Iris pigment epithelial cell (primary cell): ENCODE measurements around the gene RASSF4.

Source experiments
- DNase-seq: peaks from one replicate; pipeline ENCODE4 v3.0.0-alpha.2; 2011; ENCODE audit warnings: low read depth

Gene RASSF4

DNA sequence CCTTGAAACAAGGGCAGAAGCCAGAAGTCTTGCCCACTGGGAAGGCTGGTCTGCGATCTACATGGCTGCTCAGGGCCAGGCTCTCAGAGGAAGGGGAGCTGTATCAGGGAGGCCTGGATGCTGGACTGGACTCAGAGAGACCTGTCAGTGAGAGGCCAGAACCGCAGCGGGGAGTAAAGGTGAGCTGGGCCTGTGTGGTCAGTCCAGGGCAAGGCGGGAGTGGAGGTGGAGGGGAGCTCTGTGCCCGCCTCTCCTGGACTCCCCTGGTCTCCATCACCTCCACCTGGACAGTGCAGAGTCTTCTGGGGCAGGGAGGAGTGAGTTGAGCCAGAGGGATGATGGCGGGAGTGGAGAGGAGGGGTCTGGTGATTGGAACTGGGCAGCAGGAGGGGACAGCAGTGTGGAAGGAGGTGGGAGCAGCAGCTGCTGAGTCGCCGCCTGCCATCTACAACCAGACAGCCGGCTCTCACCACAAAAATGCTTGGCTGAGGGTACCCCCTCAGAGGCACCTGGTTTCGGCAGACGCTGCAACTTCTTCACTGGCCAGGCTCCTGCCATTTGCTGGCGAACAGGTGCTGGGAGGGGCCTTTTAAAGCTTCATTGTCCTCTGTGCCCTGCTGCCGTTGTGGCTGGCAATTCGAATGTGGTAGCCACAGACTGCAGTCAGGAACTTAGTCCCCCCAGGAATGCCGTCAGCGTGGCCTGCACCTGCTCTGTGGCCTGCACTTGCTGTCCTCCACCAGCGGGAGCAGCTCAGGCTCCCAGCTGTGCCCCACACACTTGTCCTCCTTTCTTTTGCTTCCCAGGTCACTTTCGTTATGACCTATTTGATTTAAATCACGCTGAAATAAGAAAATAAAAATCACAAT, 3.5 kb downstream of the RASSF4 start:
- no peak for DNase-seq

DNA sequence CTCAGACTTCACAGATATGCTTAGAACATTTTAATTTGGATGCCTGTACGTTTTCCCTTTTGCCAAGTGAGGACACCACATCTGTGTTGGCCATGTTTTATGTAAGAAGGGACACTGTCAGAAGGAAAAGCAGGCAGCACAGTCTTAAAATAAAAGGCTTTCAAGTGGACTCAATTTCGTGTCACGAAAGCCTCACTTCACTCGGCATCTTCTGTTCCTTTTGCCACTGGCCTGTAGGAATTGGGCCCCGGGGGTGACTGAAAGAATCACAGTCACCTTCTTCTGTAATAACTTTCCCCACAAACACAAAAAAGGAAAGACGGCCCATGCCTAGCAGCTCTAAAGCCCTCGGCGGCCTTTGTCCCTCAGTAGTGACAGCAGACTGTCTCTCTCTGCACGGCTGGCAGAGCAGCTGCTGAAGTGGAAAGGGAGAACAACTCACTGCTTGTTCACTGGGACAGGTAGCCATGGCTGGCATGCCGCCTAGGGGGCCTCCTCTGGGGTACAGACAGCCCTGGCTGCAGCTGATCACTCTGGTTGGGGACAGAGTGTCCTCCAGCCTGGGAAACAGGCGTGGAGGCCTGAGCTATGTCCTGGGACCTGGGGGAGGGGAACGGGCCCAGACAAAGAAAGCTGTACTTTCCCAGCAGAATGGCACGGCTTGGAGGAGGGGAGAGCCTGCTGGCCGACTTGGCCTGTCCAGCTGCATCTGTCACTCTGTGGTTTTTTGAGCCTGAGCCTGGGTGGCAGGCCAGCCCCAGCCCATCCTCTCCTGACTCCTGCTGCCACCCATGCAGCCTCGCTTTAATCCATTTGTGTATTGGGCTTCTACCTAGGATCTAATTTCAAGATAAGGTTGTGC, 4.4 kb downstream of the RASSF4 start:
- DNase-seq: no peak

DNA sequence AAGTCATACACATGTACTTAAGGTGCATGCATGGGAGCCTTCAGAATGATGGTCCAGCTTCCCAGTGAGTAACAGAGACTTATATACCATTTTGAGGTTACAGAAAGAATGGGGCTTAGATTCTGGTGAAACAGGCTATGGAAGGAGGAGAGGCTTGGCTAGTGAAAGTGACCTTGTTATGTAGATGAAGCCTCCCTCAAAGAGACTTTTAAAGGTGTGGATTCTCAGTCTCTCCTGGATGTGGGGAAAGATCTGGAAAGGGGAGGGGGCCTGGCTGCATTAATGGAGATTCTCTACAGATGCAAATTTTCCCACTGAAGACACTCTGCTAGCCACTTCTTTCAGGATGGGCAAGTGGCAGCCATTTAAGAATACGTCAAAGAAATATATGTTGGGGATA, 5.5 kb downstream of the RASSF4 start:
- no peak for DNase-seq

DNA sequence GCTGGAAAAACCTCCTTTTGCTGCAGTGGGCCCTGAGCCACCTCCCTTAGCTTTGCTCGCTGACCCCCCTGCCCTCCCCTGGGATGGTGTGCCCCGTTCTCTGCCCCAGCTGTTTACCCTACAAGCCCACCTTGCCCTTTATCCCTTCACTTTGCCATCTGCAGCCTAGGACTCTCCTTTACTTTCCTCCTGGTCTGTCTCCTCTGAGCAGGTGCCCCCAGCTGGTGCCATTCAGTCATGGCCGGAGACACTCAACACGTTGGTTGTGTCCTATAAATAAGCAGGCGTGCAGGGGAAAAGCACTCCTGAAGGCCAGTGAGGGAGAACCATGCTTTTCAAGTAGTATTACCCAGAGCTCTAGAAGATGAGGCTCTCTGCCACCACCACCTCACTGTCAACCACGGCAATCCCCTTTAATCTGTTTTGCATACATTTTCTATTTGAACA, 6.1 kb downstream of the RASSF4 start:
- DNase-seq: no peak

DNA sequence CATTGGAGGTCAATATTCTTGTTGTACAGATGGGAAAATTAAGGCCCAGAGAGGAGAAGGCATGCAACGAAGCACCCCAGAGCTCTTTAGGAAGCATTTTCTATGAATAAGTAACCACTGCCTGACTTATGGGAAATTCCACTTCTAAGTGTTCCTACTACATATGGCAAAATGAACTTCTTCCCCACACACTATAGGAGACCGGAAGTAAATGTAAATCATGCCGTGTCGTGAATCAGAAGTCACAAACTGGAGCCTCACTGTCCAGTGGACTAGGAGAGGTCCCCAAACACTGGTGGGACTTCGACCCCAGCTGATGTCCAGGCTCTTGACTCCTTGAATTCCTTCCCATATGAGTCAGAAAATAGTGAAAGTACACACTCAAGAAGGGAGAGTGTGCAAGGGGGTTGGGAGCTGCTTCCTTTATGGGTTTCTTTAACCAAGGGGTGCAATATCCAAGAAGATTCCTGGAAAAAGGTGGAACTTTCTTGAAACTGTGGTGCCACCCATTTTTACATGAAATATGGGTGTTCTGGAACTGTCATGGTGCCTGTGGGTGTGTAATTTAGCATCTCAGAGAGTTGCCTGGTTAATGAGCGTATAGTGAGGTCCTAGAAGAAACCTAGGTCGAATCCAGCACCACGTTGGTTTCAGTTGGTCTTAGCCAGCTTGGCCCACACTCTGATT, 6.7 kb downstream of the RASSF4 start:
- no peak for DNase-seq

DNA sequence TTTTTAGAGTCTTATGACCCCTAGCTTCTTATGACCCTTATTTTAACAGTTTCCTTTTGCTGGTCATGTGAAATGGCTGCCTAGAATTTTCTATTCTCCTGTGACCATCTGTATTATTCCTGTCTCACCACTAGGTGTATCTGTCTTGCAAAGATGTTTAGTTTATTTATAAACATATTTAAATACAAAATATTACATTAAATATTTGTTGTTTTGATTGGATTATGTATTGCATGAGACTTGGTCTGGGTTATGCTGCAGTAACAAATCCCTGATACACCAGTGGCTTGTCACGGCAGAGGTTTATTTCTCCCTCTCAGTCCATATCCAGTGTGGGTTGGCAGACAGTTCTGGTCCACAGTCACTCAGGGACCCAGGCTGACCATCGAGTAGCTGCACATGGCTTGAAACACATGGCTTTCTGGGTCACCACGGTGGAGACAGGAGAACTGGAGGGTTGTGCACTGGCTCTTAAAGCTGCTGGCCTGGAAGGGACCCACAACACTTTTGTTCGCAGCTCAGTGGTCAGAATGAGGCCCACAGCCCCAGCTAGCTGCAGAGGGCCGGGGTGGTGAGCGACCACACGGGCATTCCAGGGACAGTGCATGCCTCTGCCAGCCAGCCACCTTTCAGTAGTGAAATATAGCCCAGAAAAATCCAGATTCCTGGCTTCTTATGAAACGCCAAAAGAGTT, 7.4 kb downstream of the RASSF4 start:
- no peak for DNase-seq

DNA sequence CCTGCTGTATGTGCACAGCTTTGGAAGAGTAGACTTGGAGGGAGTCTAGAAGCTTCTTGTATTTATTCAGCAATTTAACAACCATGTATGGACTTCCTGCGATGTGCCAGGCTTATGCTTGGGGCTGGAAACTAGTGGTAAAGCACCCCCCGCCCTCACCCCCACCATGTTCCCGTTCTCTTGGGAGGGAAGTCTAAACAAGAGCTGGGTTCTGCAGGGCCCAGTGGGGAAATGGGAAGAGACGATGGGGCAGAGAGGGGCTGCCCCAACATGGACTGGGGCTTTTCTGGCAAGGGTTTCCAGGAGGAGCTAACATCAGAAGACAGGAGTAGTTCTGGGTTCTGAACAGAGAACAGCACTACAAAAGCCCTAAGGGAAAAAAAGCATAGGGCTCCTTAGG, 8.0 kb downstream of the RASSF4 start:
- DNase-seq: no peak

DNA sequence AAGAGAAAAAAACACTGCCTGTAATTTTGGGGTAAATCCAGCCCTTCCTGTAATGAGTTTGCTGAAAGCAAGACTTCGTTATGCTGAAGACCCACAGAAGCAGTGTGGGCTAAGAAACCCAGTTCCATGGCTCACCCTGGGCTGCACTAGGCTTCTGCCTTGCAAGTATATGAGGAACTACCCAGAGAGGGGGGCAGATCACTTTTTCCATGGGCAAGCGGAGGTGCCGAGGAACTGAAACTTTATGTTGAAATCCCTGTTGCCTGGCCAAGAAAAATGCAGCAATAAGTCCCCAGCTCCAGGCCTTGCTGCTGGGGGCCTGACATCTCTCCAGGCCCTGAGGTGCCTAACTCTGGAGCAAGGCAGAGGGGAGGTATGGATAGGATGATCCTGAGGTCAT, 8.5 kb downstream of the RASSF4 start:
- peak; percentile 79 for DNase-seq

DNA sequence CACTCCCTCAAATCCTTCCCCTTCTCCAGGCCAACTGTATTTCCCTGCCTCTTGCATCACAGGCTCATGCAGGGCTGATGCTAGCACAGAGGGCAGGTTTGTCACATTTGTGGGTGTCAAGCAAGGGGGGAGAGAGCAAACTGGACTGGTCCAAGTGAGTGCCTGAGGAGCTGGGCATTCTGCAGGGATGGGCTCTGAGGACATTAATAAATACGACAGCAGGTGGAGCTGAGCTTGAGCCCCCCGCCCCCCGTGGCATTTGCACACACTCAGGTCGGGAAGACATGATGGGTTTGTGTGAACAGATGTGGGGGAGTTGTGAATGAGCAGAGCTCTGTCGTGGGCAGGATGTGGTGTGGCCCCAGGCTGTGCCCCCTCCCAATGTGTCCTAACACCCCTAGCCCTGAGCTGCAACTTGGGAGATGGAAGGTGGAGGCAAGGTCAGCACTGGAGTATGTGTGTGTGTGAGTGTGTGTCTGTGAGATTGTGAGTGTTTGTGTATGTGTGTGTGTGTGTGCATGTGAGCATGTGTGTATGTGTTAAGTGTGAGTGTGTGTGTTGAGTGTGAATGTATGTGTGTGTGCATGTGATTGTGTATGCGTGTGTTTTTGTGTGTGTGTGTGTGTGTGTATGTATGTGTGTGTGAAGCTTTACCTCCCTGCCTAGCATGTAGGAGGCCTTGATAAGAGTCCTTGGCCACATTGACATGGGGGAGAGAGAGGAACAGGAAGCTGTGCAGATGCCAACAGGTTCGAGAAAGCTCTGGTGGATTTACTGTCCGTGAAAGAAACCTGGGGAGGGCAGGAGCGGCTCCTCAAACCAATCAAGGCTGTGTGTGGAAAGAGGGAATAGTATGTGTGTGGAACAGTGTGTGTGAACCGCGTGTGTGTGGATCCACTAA, 9.1 kb downstream of the RASSF4 start:
- DNase-seq: no peak

DNA sequence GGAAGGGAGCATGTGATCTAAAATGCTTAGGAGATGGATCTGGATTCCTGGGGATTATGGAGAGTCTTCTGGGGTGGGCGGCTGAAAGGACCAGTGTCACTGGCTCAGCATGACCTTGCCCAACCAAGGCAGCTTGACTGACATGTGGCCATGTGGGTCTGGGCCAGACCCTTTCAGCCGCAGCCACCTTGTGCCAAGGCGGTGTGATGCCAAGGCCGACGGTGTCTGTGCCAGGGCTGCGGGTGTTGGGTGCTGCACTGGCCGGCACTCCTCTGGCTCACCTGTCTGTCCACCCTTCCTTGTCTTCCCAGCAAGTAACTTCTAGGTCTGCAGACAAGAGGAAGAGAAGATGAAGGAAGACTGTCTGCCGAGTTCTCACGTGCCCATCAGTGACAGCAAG, 10.3 kb downstream of the RASSF4 start:
- no peak for DNase-seq

DNA sequence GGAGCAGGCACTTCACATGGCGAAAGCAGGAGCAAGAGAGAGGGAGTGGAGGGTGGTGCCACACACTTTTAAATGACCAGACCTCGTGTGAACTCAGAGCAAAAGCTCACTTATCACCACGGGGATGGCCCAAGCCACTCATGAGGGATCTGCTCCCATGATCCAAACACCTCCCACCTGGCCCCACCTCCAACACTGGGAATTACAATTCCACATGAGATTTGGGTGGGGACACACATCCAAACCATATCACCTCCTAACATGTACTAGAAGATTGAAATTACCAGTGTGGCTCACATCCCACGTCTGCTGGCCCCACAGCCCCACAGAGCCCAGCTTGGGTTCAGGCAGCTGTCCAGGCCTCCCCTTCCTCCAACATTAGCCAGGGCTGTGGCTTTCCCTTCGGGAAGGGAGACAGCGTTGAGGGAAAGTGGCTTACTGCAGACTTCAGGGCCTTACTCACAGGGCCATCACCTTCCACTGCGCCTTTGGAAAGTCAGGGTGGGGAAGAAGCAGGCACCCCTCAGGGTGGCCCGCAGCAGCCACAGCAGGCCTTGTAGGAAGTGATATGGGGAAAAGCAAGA, 11.3 kb downstream of the RASSF4 start:
- no peak for DNase-seq

DNA sequence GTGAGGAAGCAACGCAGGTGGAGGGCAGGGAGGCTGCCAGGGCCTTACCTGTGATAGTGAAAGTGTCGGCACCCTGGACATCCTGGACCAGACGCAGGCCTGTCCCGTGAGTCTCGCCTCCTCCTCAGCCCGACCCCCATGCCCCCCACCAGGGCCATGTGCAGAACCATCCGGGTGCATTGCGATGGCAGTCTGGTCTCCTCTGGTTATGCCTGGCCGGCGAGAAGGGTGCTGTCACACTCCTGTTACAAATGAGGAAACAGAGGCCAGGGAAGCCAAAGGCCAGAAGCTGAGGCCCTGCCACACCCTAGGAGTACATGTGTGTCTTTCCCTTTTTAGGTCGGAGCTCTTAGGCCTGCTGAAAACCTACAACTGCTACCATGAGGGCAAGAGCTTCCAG, 11.8 kb downstream of the RASSF4 start:
- no peak for DNase-seq

DNA sequence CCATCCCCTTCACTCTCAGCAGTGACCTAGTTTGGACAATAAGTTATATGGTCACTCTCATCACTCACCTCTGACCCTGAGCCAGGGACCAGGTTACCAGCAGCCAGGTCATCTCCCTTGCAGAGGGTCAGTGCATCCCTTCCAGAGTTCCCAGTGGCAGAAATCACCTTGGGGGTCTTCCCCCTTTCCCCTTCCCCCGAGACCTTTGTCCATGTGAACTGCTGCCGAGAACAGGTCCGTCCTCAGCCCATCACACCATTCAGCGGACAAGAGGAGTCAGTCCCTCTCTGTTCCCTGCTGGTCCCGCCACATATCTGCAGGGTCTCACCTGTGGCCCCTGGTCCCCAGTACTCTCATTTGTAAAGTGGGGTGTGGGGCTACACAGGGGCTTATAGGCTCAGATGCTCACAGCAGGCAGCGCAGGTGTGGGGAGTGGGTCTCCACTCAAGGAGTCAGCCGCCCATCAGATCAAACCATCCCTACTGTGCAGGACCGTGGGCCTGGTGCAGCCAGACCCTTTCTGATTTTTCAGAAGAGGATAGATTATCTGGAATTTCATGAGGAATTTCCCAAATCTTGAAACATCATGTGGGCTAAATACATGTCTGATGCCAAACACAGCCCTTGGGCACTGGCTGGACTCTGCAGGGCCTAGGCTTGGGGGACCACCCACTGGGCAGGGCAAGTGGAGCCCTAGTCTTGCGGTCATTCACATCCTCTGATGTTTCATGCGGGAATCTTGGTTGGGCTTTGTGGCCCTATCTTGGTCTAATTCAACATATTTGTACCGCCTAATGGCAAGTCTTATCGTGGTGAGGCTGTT, 12.5 kb downstream of the RASSF4 start:
- no peak for DNase-seq

DNA sequence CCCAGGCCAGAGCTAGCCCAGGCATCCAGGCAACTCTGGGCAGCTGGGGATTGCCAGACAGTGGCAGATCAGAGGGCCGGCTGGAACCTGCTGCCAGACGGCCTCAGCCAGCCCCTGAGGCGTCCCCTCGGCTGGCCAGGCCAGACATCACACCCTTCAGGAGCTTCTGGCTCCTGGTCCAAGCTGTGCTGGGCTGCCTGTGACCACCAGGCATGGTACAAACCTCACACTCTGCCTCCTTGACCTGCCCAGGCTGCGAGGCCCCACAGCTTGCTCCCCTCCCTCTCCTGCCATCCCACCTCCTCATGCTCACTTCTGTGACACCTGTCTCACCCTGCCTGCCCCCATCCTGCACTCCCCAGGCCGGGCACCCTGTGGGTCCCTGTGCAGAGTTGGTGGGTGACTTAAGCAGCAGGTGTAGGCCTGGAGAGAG, 13.3 kb downstream of the RASSF4 start:
- no peak for DNase-seq

DNA sequence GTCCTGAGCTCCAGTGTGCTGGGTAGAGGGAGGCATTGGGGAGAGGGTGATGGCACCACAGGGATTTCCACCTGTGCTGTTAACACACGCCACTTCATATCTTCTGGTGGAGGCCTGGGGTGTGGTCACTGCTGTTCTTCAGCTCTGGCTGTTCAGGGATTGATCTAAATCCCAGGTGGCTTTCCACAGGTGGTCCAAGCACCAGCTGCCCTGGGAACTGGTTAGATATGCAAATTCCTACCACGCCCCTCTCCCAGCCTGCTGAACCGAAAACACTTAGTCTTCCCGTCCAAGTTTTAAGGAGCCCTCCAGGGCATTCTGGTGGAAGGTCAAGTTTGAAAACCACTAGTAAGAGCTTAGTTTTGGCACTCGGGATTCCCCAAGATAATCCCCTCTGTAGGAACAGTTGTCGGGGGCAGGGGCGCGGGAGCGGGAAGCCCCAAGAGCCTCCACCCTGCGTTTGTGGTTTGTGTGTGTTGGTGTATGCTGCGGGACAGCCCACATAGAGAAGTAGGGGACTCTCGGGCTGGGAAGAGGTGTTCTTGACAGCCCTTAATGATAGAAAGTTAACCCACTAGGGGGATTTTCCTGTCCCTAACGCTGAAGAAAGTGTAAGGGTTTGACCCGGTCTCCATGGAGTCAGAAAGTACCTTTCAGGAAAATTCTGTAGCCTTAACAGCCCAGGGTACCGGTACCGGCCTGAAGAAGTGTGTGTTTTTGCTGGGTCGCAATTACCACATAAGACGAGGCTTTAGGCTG, 13.9 kb downstream of the RASSF4 start:
- no peak for DNase-seq

DNA sequence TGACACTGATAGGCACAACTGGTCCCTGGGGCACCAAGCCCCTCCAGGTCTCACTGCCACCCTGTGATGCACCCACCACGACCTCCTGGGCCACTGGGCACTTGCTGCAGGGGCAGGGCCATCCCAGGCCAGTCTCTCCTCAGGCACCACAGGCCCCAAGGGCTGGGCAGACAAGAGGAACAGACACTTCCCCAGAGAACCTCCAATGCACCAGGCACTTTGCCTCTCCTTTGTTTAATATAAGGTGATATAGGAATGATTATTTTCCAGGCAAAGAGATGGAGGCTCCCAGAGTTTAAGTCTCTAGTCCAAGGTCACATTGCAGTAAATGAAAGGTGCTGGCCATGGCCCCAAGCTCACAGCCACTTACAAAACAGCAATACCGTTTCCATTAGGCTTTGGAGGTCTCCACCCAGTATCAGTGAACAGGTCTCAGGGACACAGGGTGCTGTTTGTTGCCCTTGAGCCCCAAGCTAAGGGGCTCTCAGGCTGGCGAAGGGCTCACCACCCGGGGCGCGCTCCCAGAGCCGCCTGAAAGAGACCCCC, 14.6 kb downstream of the RASSF4 start:
- DNase-seq: no peak

DNA sequence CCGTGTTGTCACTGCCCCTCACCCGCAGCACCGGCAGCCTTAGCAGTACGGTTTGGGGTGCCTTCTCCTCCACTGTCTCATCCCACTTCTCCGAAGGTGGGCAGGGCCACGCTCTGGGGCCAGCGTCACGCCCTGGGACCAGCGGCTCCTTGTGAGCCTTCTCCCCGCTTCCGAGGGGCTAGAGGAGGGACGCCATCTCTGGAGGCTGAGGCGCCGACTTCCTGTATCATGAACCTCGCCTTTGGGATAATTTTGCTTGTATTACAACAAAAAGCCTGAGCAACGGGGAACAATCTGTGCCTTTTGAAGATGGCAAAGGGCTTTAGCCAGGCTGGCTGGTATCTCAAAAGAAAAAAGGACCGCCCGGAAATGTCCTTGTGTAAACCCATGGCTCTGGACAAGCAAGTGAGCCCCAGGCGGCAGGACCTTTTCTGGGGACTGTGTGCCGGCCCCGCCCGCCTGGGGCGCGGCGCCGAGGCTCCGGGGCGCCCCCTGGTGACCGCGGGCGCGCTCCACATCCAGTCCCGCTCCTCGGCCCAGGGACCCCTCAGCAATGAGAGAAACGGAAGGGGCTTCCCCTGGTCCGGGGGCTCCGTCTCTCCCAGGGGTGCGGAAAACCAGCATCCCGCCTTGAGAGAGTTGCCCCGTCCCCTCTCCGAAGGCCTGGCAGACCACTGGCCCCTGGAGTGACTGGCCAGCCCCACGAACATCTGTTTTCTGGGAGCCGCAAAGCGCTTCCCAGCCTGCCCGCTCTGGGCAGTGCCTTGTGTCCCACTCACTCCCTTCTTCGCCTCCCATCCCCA, 15.2 kb downstream of the RASSF4 start:
- peak; percentile 41 for DNase-seq
